Measurements from ENCODE around the gene DHX35. TPM values are rescaled to one million over a fixed set of nuclear protein-coding genes. Genes with fewer than 3 reads are reported as not detected.

DHX35 gene
- total RNA-seq, 1 experiment from 2014 or later = 12.1 TPM

- Histone ChIP-seq H3K4me1 (replicated peaks; ENCODE audit: insufficient read depth) (no peaks in the 10 kb centered on the region), H2AFZ (no peak overlapping the region), H3K79me2 (ENCODE audit: low read depth) (peaks cover 74% of the 10 kb centered on the region), H3K4me2 (no peak overlapping the region), H3F3A (ENCODE audit: insufficient read depth, low read depth) (peaks cover 4% of the 10 kb centered on the region; the same call in 1 of the 2 replicates), H3K9me2 (ENCODE audit: insufficient read depth) (no peaks in the 10 kb centered on the region), H3K9me3 (ENCODE audit: insufficient read depth, low read depth) (no peaks in the 10 kb centered on the region), H3K36me3 (ENCODE audit: low read depth) (peaks cover 22% of the 10 kb centered on the region), H3K4me3 (no peak overlapping the region), H3K27me3 (ENCODE audit: insufficient read depth, low read depth) (no peaks in the 10 kb centered on the region), H3K27ac (no peak overlapping the region), H4K20me1 (ENCODE audit: insufficient read depth) (peaks cover 13% of the 10 kb centered on the region; the same call in 1 of the 2 replicates)
- no peak for TF ChIP-seq EZH2 (IDR thresholded peaks at IDR 0.05; ENCODE audit: low read depth)
- no peak for TF ChIP-seq CTCF (conservative IDR thresholded peaks at IDR 0.05)
- intact Hi-C loops (cut with micrococcal nuclease; ENCODE audit: unreplicated experiment) = no loop called here
- no peak for DNase-seq
- no TSS peak for BruUV-seq (replicated peaks)
- POLR2A ChIA-PET (ENCODE audit: unreplicated experiment) = interaction anchor here (0.7 kb wide), 1 partner anchor 12 kb away, joined by 5 read pairs; no protein-coding TSS in a partner anchor
- CTCF ChIA-PET = interaction anchor here (0.5 kb wide), 1 partner anchor 158 kb away, joined by 4 read pairs; no protein-coding TSS in a partner anchor
Measured at GRCh38 chr20:38941726-38942389, 20.3 kb upstream of the DHX35 start.

GRCh38 chr20:38945012-38945411 is 17.1 kb upstream of the DHX35 start:
- H3K4me3 ChIP-seq = no peak overlapping the region
- peaks cover 35% of the 10 kb centered on the region for H3K36me3 ChIP-seq (ENCODE audit: low read depth)
- no TSS peak for BruUV-seq (replicated peaks)
- no peaks in the 10 kb centered on the region for H3K9me3 ChIP-seq (ENCODE audit: insufficient read depth, low read depth)
- no peak for DNase-seq
- H3K27ac ChIP-seq = no peak overlapping the region
- no peaks in the 10 kb centered on the region for H3K4me1 ChIP-seq (replicated peaks; ENCODE audit: insufficient read depth)
- no peak overlapping the region for H2AFZ ChIP-seq
- CTCF ChIA-PET = no interaction called here
- H3F3A ChIP-seq (ENCODE audit: insufficient read depth, low read depth) = peaks cover 4% of the 10 kb centered on the region; the same call in 1 of the 2 replicates
- H3K79me2 ChIP-seq (ENCODE audit: low read depth) = peaks cover 42% of the 10 kb centered on the region
- H3K4me2 ChIP-seq = no peak overlapping the region
- intact Hi-C loops (cut with micrococcal nuclease; ENCODE audit: unreplicated experiment) = no loop called here
- TF ChIP-seq CTCF (conservative IDR thresholded peaks at IDR 0.05) (no peak), EZH2 (IDR thresholded peaks at IDR 0.05; ENCODE audit: low read depth) (no peak)
- no peaks in the 10 kb centered on the region for H3K27me3 ChIP-seq (ENCODE audit: insufficient read depth, low read depth)
- H3K9me2 ChIP-seq (ENCODE audit: insufficient read depth) = no peaks in the 10 kb centered on the region
- peaks cover 8% of the 10 kb centered on the region; the same call in 1 of the 2 replicates for H4K20me1 ChIP-seq (ENCODE audit: insufficient read depth)
- POLR2A ChIA-PET (ENCODE audit: unreplicated experiment) = no interaction called here

- Histone ChIP-seq H3K4me3 (no peak overlapping the region), H3F3A (ENCODE audit: insufficient read depth, low read depth) (peaks cover 4% of the 10 kb centered on the region; the same call in 1 of the 2 replicates), H3K27me3 (ENCODE audit: insufficient read depth, low read depth) (no peaks in the 10 kb centered on the region), H3K4me1 (replicated peaks; ENCODE audit: insufficient read depth) (no peaks in the 10 kb centered on the region), H3K9me2 (ENCODE audit: insufficient read depth) (no peaks in the 10 kb centered on the region), H2AFZ (no peak overlapping the region), H3K9me3 (ENCODE audit: insufficient read depth, low read depth) (no peaks in the 10 kb centered on the region), H3K27ac (no peak overlapping the region), H3K79me2 (ENCODE audit: low read depth) (peaks cover 24% of the 10 kb centered on the region), H3K4me2 (no peak overlapping the region), H3K36me3 (ENCODE audit: low read depth) (peaks cover 44% of the 10 kb centered on the region), H4K20me1 (ENCODE audit: insufficient read depth) (peaks cover 3% of the 10 kb centered on the region; the same call in 1 of the 2 replicates)
- ChIA-PET CTCF (interaction anchor here (0.7 kb wide), 1 partner anchor 16 kb away, joined by 3 read pairs; no protein-coding TSS in a partner anchor), POLR2A (ENCODE audit: unreplicated experiment) (interaction anchor here (0.5 kb wide), 1 partner anchor 18 kb away, joined by 5 read pairs; no protein-coding TSS in a partner anchor)
- no peak for DNase-seq
- no peak for TF ChIP-seq CTCF (conservative IDR thresholded peaks at IDR 0.05)
- no peak for TF ChIP-seq EZH2 (IDR thresholded peaks at IDR 0.05; ENCODE audit: low read depth)
- no TSS peak for BruUV-seq (replicated peaks)
- intact Hi-C loops (cut with micrococcal nuclease; ENCODE audit: unreplicated experiment) = no loop called here
Measured at GRCh38 chr20:38946836-38947235, 15.3 kb upstream of the DHX35 start.
